HepG2 (cell line): ENCODE measurements around the gene OR1D5. TPM values are rescaled to one million over a fixed set of nuclear protein-coding genes. Genes with fewer than 3 reads are reported as not detected.

Experiments used
- ATAC-seq: fragments of 200-7000 bp; cut with Tn5 transposase; 3 replicates; pipeline ENCODE4 v1.9.1; 2020; ENCODE audit warnings: mild to moderate bottlenecking, moderate library complexity
- BruUV-seq: library from RNA; stranded (reverse); fragments of 400-500 nt; replicated peaks from 2 replicates; lab custom pipeline; 2021; lab: Mats Ljungman, UMichigan
- CTCF ChIA-PET: fragments of 300-600 bp; formaldehyde crosslinking; extraction: SDS; loops from one replicate; lab custom pipeline; 2021; ENCODE audit warnings: low total read pairs, inconsistent platforms, low intra/inter-chr PET ratio; lab: Yijun Ruan, JAX
- POLR2A ChIA-PET: fragments of 350-600 bp; sonication (Branson Sonifier 250); formaldehyde crosslinking; loops from one replicate; lab custom pipeline; 2020; ENCODE audit warnings: antibody characterized with exemption, inconsistent platforms; lab: Yijun Ruan, JAX
- DNase-seq: peaks from one replicate; pipeline ENCODE4 v3.0.0-alpha.2; 2015; ENCODE audit warnings: low spot score
- FAIRE-seq: peaks from 3 replicates; lab custom pipeline; 2011; peaks lifted over from hg19 to GRCh38; lab: Jason Lieb, UNC
- H2AFZ ChIP-seq: one replicate; pipeline ENCODE4 v1.6.1; 2011; ENCODE audit warnings: low read length, inconsistent platforms
- H3K27ac ChIP-seq: fragments of 300-600 bp; 3 replicates; pipeline ENCODE4 v1.8.0; 2011; ENCODE audit warnings: mixed run types, mild to moderate bottlenecking, mixed read lengths, low read length, inconsistent platforms; ENCODE audit not compliant: insufficient read depth; ENCODE audit errors: extremely low read length
- H3K27me3 ChIP-seq, 2 experiments: fragments of 200-600 bp in 1 of 2; 2 replicates in 1 of 2; 3 replicates in 1 of 2; pipeline versions ENCODE4 v1.6.0 to v1.8.0; 2011; ENCODE audit warnings: low read length in 2 of 2, mild to moderate bottlenecking in 2 of 2, moderate library complexity in 2 of 2, inconsistent platforms in 1 of 2; ENCODE audit not compliant: insufficient read depth in 2 of 2, control insufficient read depth in 1 of 2
- H3K36me3 ChIP-seq, 2 experiments: fragments of 200-600 bp in 1 of 2; replicated peaks in 1 of 2; 2 replicates in 1 of 2; 3 replicates in 1 of 2; pipeline versions ENCODE4 v1.5.1 to v1.8.0; 2011; ENCODE audit warnings: low read length in 2 of 2, inconsistent platforms in 1 of 2; ENCODE audit not compliant: insufficient read depth in 2 of 2, control insufficient read depth in 1 of 2
- H3K4me1 ChIP-seq: 2 replicates; pipeline ENCODE4 v1.5.1; 2012; ENCODE audit warnings: low read length, inconsistent platforms; ENCODE audit not compliant: insufficient read depth
- H3K4me2 ChIP-seq: 2 replicates; pipeline ENCODE4 v1.6.0; 2011; ENCODE audit warnings: low read depth, low read length, inconsistent platforms
- H3K4me3 ChIP-seq, 3 experiments: fragments of 200-600 bp in 1 of 3; sonication (generic), shearing (Covaris generic) in 1 of 3; replicated peaks in 1 of 3; 2 replicates each; pipeline ENCODE4 v1.5.1; 2011 to 2016; ENCODE audit warnings: low read length in 3 of 3, inconsistent platforms in 2 of 3, low read depth in 2 of 3, mild to moderate bottlenecking in 2 of 3, control low read depth in 1 of 3, mixed read lengths in 1 of 3; ENCODE audit not compliant: insufficient read depth in 1 of 3
- H3K79me2 ChIP-seq: one replicate; pipeline ENCODE4 v1.6.1; 2011; ENCODE audit warnings: low read length, inconsistent platforms; ENCODE audit not compliant: insufficient read depth
- H3K9ac ChIP-seq: 2 replicates; pipeline ENCODE4 v1.6.0; 2011; ENCODE audit warnings: mild to moderate bottlenecking, low read depth, low read length, inconsistent platforms; ENCODE audit not compliant: insufficient read depth
- H3K9me3 ChIP-seq: 2 replicates; pipeline ENCODE4 v1.5.1; 2012; ENCODE audit warnings: mild to moderate bottlenecking, low read length
- H4K20me1 ChIP-seq: 2 replicates; pipeline ENCODE4 v1.6.0; 2011; ENCODE audit warnings: inconsistent platforms, mild to moderate bottlenecking, low read length, moderate library complexity; ENCODE audit not compliant: insufficient read depth
- ATF6 ChIP-seq: sonication (generic); formaldehyde crosslinking; conservative IDR thresholded peaks from 2 replicates; pipeline ENCODE4 v1.4.0; 2020; ENCODE audit warnings: missing genetic modification reagents
- ATF7 ChIP-seq, 2 experiments: fragments of 450-650 bp in 1 of 2; sonication (generic) in 1 of 2; formaldehyde crosslinking in 1 of 2; IDR thresholded peaks; 2 replicates each; pipeline versions ENCODE4 v1.4.0 to v1.6.1; 2016 to 2020; ENCODE audit warnings: antibody characterized with exemption in 1 of 2, mild to moderate bottlenecking in 1 of 2, missing genetic modification reagents in 1 of 2
- CC2D1A ChIP-seq: sonication (generic); formaldehyde crosslinking; IDR thresholded peaks from 2 replicates; pipeline ENCODE4 v1.8.1; 2023; ENCODE audit warnings: mild to moderate bottlenecking, missing genetic modification reagents
- CEBPB ChIP-seq: IDR thresholded peaks from 2 replicates; pipeline ENCODE4 v1.6.1; 2011; ENCODE audit warnings: low read depth, low read length, improper control_type of control experiment, borderline replicate concordance
- CREBL2 ChIP-seq: sonication (generic); formaldehyde crosslinking; IDR thresholded peaks from 2 replicates; pipeline ENCODE4 v1.8.1; 2023; ENCODE audit warnings: missing genetic modification reagents, mild to moderate bottlenecking, borderline replicate concordance
- FOXA3 ChIP-seq: IDR thresholded peaks from 2 replicates; pipeline ENCODE4 v1.6.1; 2016; ENCODE audit warnings: missing genetic modification reagents, missing compliant biosample characterization
- MAFF ChIP-seq: IDR thresholded peaks from 2 replicates; pipeline ENCODE4 v1.6.1; 2011; ENCODE audit warnings: low read depth, low read length, improper control_type of control experiment
- MAFK ChIP-seq, 2 experiments: IDR thresholded peaks in 1 of 2; conservative IDR thresholded peaks in 1 of 2; 2 replicates each; pipeline ENCODE4 v1.6.1; 2011; ENCODE audit warnings: improper control_type of control experiment in 2 of 2, low read length in 2 of 2
- MBD4 ChIP-seq: IDR thresholded peaks from 2 replicates; pipeline ENCODE4 v1.6.1; 2012; ENCODE audit warnings: low read length, inconsistent platforms, borderline replicate concordance
- MLXIP ChIP-seq: sonication (generic); formaldehyde crosslinking; IDR thresholded peaks from 2 replicates; pipeline ENCODE4 v1.9.0; 2021; ENCODE audit warnings: missing genetic modification reagents, borderline replicate concordance
- PTBP1 ChIP-seq: fragments of 200-400 bp; formaldehyde crosslinking; IDR thresholded peaks from 2 replicates; pipeline ENCODE4 v1.6.1; 2018; ENCODE audit warnings: low read length, low read depth; ENCODE audit not compliant: poor library complexity, severe bottlenecking
- SIX4 ChIP-seq: sonication (generic); formaldehyde crosslinking; IDR thresholded peaks from 2 replicates; pipeline ENCODE4 v1.4.0; 2020; ENCODE audit warnings: missing genetic modification reagents
- SUZ12 ChIP-seq: fragments of 150-350 bp; IDR thresholded peaks from 2 replicates; pipeline ENCODE4 v1.6.1; 2014; ENCODE audit warnings: low read depth, low read length
- TOE1 ChIP-seq: sonication (generic); formaldehyde crosslinking; IDR thresholded peaks from 2 replicates; pipeline ENCODE4 v1.4.0; 2020; ENCODE audit warnings: mild to moderate bottlenecking, missing genetic modification reagents
- ZMYM4 ChIP-seq: sonication (generic); formaldehyde crosslinking; IDR thresholded peaks from 2 replicates; pipeline ENCODE4 v1.8.1; 2023; ENCODE audit warnings: mild to moderate bottlenecking, missing genetic modification reagents
- ZNF484 ChIP-seq: sonication (generic); formaldehyde crosslinking; IDR thresholded peaks from 2 replicates; pipeline ENCODE4 v1.5.1; 2020; ENCODE audit warnings: mild to moderate bottlenecking, low read depth, missing genetic modification reagents, borderline replicate concordance
- ZNF558 ChIP-seq: sonication (generic); formaldehyde crosslinking; IDR thresholded peaks from 2 replicates; pipeline ENCODE4 v1.9.0; 2022; ENCODE audit warnings: mild to moderate bottlenecking, missing genetic modification reagents, borderline replicate concordance
- WGBS: methylation state at CpG from one replicate; pipeline ENCODE4 v1.1.6; 2017; ENCODE audit warnings: low lambda C conversion rate; 5-methylcytosine and 5-hydroxymethylcytosine counted together
- in situ Hi-C: cut with HindIII; loops from 2 replicates; pipeline ENCODE4 v1.10.0; 2017; ENCODE audit warnings: low pct_unique_long_range_greater_than_20kb; ENCODE audit not compliant: extremely low pct_ligation_motif_present
- intact Hi-C: fragments of 100-400 bp; cut with micrococcal nuclease; formaldehyde crosslinking; loops from one replicate; pipeline ENCODE4 v1.10.0; 2022; ENCODE audit not compliant: unreplicated experiment
- polyA plus RNA-seq, 8 experiments: library from polyadenylated mRNA; depleted of rRNA in 3 of 8; stranded (reverse) in 7 of 8; unstranded in 1 of 8; fragments of >200 nt; fragmentation: Illumina TruSeq in 4 of 8; extraction: Trizol in 4 of 8; gene quantifications; 2 replicates each; pipeline versions ENCODE4 v1.2.1 to v1.2.3, GENCODE V29; 2011 to 2016; ENCODE audit warnings: low read depth in 4 of 8, missing spikeins in 1 of 8, mixed read lengths in 1 of 8; ENCODE audit not compliant: insufficient read depth in 1 of 8
- total RNA-seq, 5 experiments: library from RNA; depleted of rRNA; stranded (reverse); fragments of >200 nt; fragmentation: Illumina TruSeq; extraction: Trizol; gene quantifications; 2 replicates each; pipeline ENCODE4 v1.2.3, GENCODE V29; 2016; ENCODE audit warnings: low read depth in 1 of 5

The OR1D5 gene
- total and polyA plus RNA-seq, 2 of the 13 experiments (the other 11 are each of a cell fraction or from before 2014, with no cell fraction given), result not detected

GRCh38 chr17:3048727-3049471 lies 14.5 kb downstream of the OR1D5 start (continued):
- TF ChIP-seq PTBP1, result peak; percentile 41
- no peak for TF ChIP-seq ZNF558 (CRISPR knock-in tag)
- TF ChIP-seq TOE1 (CRISPR knock-in tag), result no peak

- TF ChIP-seq CEBPB (no peak), ZMYM4 (no peak), MAFF (peak; percentile 58), FOXA3 (CRISPR knock-in tag) (no peak), CC2D1A (CRISPR knock-in tag) (no peak), SUZ12 (no peak), MAFK (conservative IDR thresholded peaks at IDR 0.05 in 1 of 2, IDR thresholded peaks at IDR 0.05 in 1 of 2; ENCODE audit: low read length in 2 of 2) (peak; percentile 54 to 78), MBD4 (no peak), CREBL2 (CRISPR knock-in tag) (no peak), ATF6 (no peak), ZNF484 (CRISPR knock-in tag) (no peak), SIX4 (CRISPR knock-in tag) (no peak), ATF7 (IDR thresholded peaks at IDR 0.05) (no peak), ATF7 (CRISPR knock-in tag; IDR thresholded peaks at IDR 0.05) (no peak), MLXIP (CRISPR knock-in tag) (no peak)
- H3K4me1 ChIP-seq, result 0 out of 2 replicates have a peak, but pooled peaks cover 12% of the 10 kb centered on the region
- H4K20me1 ChIP-seq, result no peaks in the 10 kb centered on the region
- ATAC-seq (no peak), DNase-seq (no peak), FAIRE-seq (no peak)
- ChIA-PET POLR2A (interaction anchor here (0.7 kb wide), 1 partner anchor 1438 kb away, joined by 4 read pairs; no protein-coding TSS in a partner anchor), CTCF (no interaction called here)
- no peak overlapping the region for H3K4me2 ChIP-seq
- H3K9ac ChIP-seq, result no peak overlapping the region
- no TSS peak for BruUV-seq
- H3K4me3 ChIP-seq, result no peak overlapping the region
- no peaks in the 10 kb centered on the region for H3K27me3 ChIP-seq
- no peak overlapping the region for H2AFZ ChIP-seq
- intact Hi-C loops (no loop called here), in situ Hi-C loops (loop anchor here (10.0 kb wide), 1 partner anchor 618 kb away; the partner anchor contains the start of genes EMC6 and TAX1BP3)
- H3K27ac ChIP-seq, result no peak overlapping the region
- no peaks in the 10 kb centered on the region for H3K79me2 ChIP-seq
- 47% methylated on average over 3 of the region's 3 CpGs for WGBS
- H3K9me3 ChIP-seq, result peaks cover 12% of the 10 kb centered on the region
- no peaks in the 10 kb centered on the region for H3K36me3 ChIP-seq
Measured at GRCh38 chr17:3046753-3047152, 16.7 kb downstream of the OR1D5 start.
